DOHH2 (cell line): ENCODE measurements around the gene UNG.

Experiments used
- H3F3A ChIP-seq: fragments of 200-600 bp; sonication (generic), shearing (Covaris generic); 2 replicates; pipeline ENCODE4 v1.6.0; 2016; ENCODE audit warnings: antibody characterized with exemption, mild to moderate bottlenecking; ENCODE audit not compliant: control insufficient read depth, insufficient read depth
- H3K27ac ChIP-seq: fragments of 200-600 bp; sonication (generic); 2 replicates; pipeline ENCODE4 v1.5.1; 2014; ENCODE audit warnings: low read depth, mild to moderate bottlenecking, low read length, moderate library complexity
- H3K27me3 ChIP-seq: fragments of 200-600 bp; sonication (generic); 2 replicates; pipeline ENCODE4 v1.6.1; 2014; ENCODE audit warnings: mild to moderate bottlenecking, low read length, mixed read lengths; ENCODE audit not compliant: control insufficient read depth
- H3K36me3 ChIP-seq: fragments of 200-600 bp; sonication (generic); 2 replicates; pipeline ENCODE4 v1.6.1; 2014; ENCODE audit warnings: mild to moderate bottlenecking, low read length, moderate library complexity, mixed read lengths; ENCODE audit not compliant: control insufficient read depth
- H3K4me1 ChIP-seq: fragments of 200-600 bp; sonication (generic); 2 replicates; pipeline ENCODE4 v1.6.1; 2014; ENCODE audit warnings: mild to moderate bottlenecking, low read length, mixed read lengths; ENCODE audit not compliant: control insufficient read depth
- H3K4me2 ChIP-seq: fragments of 200-600 bp; sonication (generic); 2 replicates; pipeline ENCODE4 v1.6.0; 2014; ENCODE audit warnings: mild to moderate bottlenecking, low read length, moderate library complexity
- H3K4me3 ChIP-seq: fragments of 200-600 bp; sonication (generic); 2 replicates; pipeline ENCODE4 v1.5.1; 2014; ENCODE audit warnings: mild to moderate bottlenecking, low read length, mixed read lengths
- H3K79me2 ChIP-seq: fragments of 200-600 bp; sonication (generic); 2 replicates; pipeline ENCODE4 v1.6.1; 2014; ENCODE audit warnings: mild to moderate bottlenecking, low read length, mixed read lengths; ENCODE audit not compliant: control insufficient read depth
- H3K9me2 ChIP-seq: fragments of 200-600 bp; sonication (generic); replicated peaks from 2 replicates; pipeline ENCODE4 v1.6.1; 2014; ENCODE audit warnings: mild to moderate bottlenecking, low read length, mixed read lengths; ENCODE audit not compliant: control insufficient read depth
- H3K9me3 ChIP-seq: fragments of 200-600 bp; sonication (generic); 2 replicates; pipeline ENCODE4 v1.6.1; 2014; ENCODE audit warnings: antibody characterized with exemption, low read length, mixed read lengths; ENCODE audit not compliant: control insufficient read depth, insufficient read depth
- H4K20me1 ChIP-seq: fragments of 200-600 bp; sonication (generic); 2 replicates; pipeline ENCODE4 v1.6.0; 2014; ENCODE audit warnings: low read depth, mild to moderate bottlenecking, antibody characterized with exemption, low read length, moderate library complexity; ENCODE audit not compliant: control insufficient read depth, insufficient read depth
- CTCF ChIP-seq: fragments of 200-600 bp; sonication (generic); IDR thresholded peaks from one replicate; pipeline ENCODE4 v1.5.1; 2014; ENCODE audit warnings: antibody characterized with exemption, mild to moderate bottlenecking, low read depth, low read length; ENCODE audit not compliant: poor library complexity, severe bottlenecking
- EZH2phosphoT487 ChIP-seq: fragments of 200-600 bp; sonication (generic); IDR thresholded peaks from 2 replicates; pipeline ENCODE4 v1.6.1; 2017; ENCODE audit warnings: borderline replicate concordance, mild to moderate bottlenecking, antibody characterized with exemption, low read length, moderate library complexity, mixed read lengths

The UNG gene

GRCh38 chr12:109147954-109148353, 50.6 kb downstream of the UNG start:
- H3K27ac ChIP-seq, result no peak overlapping the region
- no peaks in the 10 kb centered on the region for H3K4me1 ChIP-seq
- no peak overlapping the region for H3K4me3 ChIP-seq
- H3K36me3 ChIP-seq, result no peaks in the 10 kb centered on the region
- no peaks in the 10 kb centered on the region for H3K9me2 ChIP-seq
- no peaks in the 10 kb centered on the region for H3K9me3 ChIP-seq
- H4K20me1 ChIP-seq, result no peaks in the 10 kb centered on the region
- no peaks in the 10 kb centered on the region for H3F3A ChIP-seq
- no peak overlapping the region for H3K4me2 ChIP-seq
- no peaks in the 10 kb centered on the region for H3K79me2 ChIP-seq
- no peak for TF ChIP-seq EZH2phosphoT487
- no peak for TF ChIP-seq CTCF
- H3K27me3 ChIP-seq, result peaks cover 12% of the 10 kb centered on the region

- Histone ChIP-seq H3K4me3 (no peak overlapping the region), H3K36me3 (no peaks in the 10 kb centered on the region), H3K9me2 (no peaks in the 10 kb centered on the region), H3K9me3 (no peaks in the 10 kb centered on the region), H3K79me2 (no peaks in the 10 kb centered on the region), H4K20me1 (no peaks in the 10 kb centered on the region), H3K4me1 (peaks cover 6% of the 10 kb centered on the region), H3K27me3 (peaks cover 11% of the 10 kb centered on the region), H3K4me2 (no peak overlapping the region), H3K27ac (no peak overlapping the region), H3F3A (no peaks in the 10 kb centered on the region)
- no peak for TF ChIP-seq CTCF
- no peak for TF ChIP-seq EZH2phosphoT487
Measured at GRCh38 chr12:109150124-109150640, 52.8 kb downstream of the UNG start.

GRCh38 chr12:109151457-109151856, 54.1 kb downstream of the UNG start:
- no peaks in the 10 kb centered on the region for H3K79me2 ChIP-seq
- no peak overlapping the region for H3K4me3 ChIP-seq
- H3K4me2 ChIP-seq, result no peak overlapping the region
- peaks cover 15% of the 10 kb centered on the region for H3K4me1 ChIP-seq
- no peaks in the 10 kb centered on the region for H3F3A ChIP-seq
- no peaks in the 10 kb centered on the region for H3K9me2 ChIP-seq
- H3K27ac ChIP-seq, result no peak overlapping the region
- no peaks in the 10 kb centered on the region for H3K9me3 ChIP-seq
- H3K36me3 ChIP-seq, result no peaks in the 10 kb centered on the region
- peaks cover 8% of the 10 kb centered on the region for H3K27me3 ChIP-seq
- TF ChIP-seq CTCF (no peak), EZH2phosphoT487 (no peak)
- H4K20me1 ChIP-seq, result no peaks in the 10 kb centered on the region
